Jurkat, Clone E6-1 (cell line): ENCODE measurements around the gene RBM25.
"Not testable (repeated sequence)": the region's sequence is repeated elsewhere in the genome, so short reads cannot be mapped to it uniquely, and the experiment has no call there.

Experiments used
- DNase-seq: peaks from one replicate; pipeline ENCODE4 v3.0.0-alpha.2; 2011; ENCODE audit warnings: low read depth, low spot score
- H3K4me3 ChIP-seq: 2 replicates; pipeline ENCODE4 v1.5.1; 2011; ENCODE audit warnings: mild to moderate bottlenecking, low read length, control low read depth, moderate library complexity

Gene RBM25

DNA sequence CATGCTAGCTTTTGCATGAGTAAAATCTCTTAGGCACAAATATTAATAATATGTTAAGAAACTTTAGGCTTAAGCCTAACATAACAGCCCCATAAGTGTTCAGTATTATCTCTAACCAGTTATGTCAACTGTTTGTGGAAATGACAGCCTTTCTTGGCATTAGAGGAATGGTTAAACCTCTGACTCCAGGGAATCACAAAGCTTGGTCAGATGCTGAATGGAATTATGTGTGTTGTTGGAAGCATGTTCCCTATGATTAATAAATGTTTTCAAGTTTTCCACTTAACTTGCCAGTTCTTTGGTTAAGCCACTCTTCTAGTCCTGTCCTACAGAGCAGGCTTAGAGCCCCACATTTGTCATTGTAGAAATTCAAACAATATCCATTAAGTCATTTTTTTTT is 94.9 kb downstream of the RBM25 start:
- no peak for DNase-seq
- no peak overlapping the region for H3K4me3 ChIP-seq

DNA sequence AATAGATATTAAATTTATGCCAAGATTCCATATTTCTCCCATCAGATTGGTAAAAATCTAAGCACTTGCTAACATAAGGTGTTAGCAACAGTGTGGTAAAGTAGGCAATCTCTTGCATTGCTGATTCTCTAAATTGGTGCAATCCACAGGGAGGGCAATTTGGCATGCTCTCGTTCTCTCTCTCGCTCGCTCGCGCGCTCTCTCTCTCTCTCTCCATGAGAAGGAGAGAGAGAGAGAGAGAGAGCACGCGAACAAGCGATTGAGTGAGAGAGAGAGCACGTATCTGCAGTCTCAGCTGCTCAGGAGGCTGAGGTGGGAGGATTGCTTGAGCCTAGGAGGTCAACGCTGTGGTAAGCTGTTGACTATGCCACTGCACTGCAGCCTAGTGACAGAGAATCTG is 103.9 kb downstream of the RBM25 start:
- no peak for DNase-seq
- no peak overlapping the region for H3K4me3 ChIP-seq

DNA sequence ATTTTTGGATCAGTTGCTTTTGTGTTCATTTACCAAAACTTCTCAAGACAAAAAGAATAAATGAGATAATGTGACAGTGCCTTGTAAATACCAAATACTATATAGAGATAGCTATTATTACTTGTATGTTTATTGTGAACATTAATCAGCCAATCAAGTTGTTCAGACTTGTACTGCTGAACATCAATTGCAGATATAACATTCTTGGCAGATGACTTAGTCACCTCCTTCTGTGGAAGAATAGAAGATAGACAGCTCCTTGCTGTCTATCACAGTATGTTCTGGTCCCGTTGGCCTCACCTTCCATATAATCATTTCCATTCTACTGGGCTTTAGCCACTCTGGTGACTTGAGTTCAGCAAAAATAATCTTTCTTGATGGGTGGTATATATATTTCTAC is 108.1 kb downstream of the RBM25 start:
- no peak overlapping the region for H3K4me3 ChIP-seq
- no peak for DNase-seq

DNA sequence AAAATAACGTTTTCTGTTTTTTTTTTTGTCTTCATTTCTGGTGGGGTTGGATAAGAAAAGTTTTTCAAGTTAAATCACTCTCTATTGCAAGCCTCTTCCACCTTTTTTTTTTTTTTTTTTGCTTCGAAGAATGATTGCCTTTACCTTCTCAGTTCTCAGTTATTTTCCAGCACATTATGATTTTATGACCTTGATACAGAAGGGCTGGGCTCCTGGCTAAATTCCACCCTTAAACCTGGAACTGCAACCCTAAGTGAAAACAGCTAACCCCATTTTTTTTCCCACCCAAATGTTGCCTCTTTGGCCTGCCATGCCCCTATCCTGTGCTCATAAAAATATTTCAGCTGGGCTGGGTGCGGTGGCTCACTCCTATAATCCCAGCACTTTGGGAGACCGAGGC is 109.4 kb downstream of the RBM25 start:
- H3K4me3 ChIP-seq, result no peak overlapping the region
- no peak for DNase-seq

DNA sequence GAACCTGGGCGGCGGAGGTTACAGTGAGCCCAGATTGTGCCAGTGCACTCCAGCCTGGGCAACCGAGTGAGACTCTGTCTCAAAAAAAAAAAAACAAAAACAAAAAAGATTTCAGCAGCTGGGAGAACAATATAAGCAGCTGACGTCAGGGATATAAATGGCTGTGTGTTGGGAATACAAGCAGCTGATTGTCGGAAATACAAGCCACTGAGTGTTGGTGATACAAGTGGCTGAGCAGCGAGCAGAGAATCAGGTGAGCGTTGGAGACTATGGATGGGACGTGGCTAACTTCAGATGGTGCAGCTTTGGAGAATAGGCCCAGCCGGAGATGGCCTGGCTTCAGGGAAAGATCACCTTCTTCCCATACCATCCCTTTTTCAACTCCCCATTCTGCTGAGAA is 109.9 kb downstream of the RBM25 start:
- H3K4me3 ChIP-seq, result no peak overlapping the region
- no peak for DNase-seq

DNA sequence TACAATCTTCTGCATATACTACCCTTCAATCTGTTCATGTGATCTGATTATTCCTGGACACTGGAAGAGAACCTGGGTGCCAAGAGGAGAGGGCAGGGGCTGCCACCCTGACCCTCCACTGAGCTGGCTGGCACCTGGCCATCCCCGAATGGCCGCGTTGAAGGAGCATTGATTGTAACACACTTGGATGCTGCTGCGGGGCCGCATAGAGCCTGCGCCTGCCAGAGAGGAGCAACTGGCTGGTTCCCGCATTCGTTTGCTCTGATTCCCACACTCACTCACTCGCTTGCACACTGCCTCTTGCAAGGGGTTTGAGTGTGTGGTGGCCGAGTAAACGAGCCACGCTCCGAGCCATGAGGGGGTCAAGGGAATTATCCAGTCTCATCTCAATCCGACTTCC is 110.4 kb downstream of the RBM25 start:
- no peak for DNase-seq
- no peak overlapping the region for H3K4me3 ChIP-seq

DNA sequence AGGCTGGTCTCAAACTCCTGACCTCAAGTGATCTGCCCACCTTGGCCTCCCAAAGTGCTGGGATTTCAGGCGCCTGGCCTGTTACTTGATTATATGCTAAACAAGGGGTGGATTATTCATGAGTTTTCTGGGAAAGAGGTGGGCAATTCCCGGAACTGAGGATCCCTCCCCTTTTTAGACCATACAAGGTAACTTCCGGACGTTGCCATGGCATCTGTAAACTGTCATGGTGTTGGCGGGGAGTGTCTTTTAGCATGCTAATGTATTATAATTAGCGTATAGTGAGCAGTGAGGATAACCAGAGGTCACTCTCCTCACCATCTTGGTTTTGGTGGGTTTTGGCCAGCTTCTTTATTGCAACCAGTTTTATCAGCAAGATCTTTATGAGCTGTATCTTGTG is 111.5 kb downstream of the RBM25 start:
- H3K4me3 ChIP-seq, DNase-seq: not testable (repeated sequence)

DNA sequence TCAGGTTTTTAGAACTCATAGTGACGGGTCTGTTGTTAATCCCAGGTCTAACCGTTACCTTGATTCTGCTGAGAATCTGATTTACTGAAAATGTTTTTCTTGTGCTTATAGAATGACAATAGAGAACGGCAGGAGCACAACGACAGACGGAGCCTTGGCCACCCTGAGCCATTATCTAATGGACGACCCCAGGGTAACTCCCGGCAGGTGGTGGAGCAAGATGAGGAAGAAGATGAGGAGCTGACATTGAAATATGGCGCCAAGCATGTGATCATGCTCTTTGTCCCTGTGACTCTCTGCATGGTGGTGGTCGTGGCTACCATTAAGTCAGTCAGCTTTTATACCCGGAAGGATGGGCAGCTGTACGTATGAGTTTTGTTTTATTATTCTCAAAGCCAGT is 112.4 kb downstream of the RBM25 start:
- no peak for DNase-seq

DNA sequence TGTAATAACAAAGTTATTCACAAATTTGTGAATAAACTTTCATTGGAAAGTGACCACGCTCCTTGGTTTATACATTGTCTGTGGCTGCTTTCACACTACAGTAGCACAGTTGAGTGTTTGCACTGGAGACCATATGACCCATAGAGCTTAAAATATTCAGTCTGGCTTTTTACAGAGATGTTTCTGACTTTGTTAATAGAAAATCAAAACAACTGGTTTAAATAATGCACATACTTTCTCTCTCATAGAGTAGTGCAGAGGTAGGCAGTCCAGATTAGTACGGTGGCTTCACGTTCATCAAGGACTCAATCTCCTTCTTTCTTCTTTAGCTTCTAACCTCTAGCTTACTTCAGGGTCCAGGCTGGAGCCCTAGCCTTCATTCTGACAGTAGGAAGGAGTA is 114.2 kb downstream of the RBM25 start:
- DNase-seq, result no peak
- no peak overlapping the region for H3K4me3 ChIP-seq

More for the DNA sequence above, 112.4 kb downstream of the RBM25 start:
- H3K4me3 ChIP-seq, result no peak overlapping the region

DNA sequence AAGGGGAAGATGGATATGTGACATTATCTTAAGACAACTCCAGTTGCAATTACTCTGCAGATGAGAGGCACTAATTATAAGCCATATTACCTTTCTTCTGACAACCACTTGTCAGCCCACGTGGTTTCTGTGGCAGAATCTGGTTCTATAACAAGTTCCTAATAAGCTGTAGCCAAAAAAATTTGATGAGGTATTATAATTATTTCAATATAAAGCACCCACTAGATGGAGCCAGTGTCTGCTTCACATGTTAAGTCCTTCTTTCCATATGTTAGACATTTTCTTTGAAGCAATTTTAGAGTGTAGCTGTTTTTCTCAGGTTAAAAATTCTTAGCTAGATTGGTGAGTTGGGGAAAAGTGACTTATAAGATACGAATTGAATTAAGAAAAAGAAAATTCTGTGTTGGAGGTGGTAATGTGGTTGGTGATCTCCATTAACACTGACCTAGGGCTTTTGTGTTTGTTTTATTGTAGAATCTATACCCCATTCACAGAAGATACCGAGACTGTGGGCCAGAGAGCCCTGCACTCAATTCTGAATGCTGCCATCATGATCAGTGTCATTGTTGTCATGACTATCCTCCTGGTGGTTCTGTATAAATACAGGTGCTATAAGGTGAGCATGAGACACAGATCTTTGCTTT is 114.9 kb downstream of the RBM25 start:
- no peak overlapping the region for H3K4me3 ChIP-seq
- peak; percentile 50 for DNase-seq
